ENCODE results near the gene ITSN2.
A peak's percentile ranks its signal among the peaks of the same experiment; 100 is the strongest.

ITSN2 gene

GRCh38 chr2:24353973-24354372 lies 6.4 kb downstream of the ITSN2 start:
- DNase-seq (ENCODE audit: insufficient read length, low spot score): no peak
- TF ChIP-seq POLR2AphosphoS5 (IDR thresholded peaks at IDR 0.05; ENCODE audit: low read depth, low read length): no peak
- no peak for TF ChIP-seq SPI1 (IDR thresholded peaks at IDR 0.05; ENCODE audit: low read depth, low read length)
- no peak for FAIRE-seq

DNA sequence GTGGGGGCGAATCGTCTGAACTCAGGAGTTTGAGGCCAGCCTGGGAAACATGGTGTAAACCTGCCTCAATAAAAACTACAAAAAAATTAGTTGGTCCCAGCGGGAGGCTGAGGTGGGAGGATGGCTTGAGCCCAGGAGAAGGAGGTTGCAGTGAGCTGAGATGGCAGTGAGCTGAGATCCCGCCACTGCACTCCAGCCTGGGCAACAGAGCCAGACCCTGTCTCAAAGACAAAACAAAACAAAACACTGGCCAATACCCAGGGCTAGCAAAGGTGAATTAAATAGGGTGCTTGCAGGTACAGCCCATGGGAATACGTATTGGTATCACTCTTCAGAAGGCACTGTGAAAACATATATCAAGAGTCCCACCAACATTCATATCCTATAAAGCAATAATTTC lies 7.0 kb downstream of the ITSN2 start:
- FAIRE-seq (no peak), DNase-seq (ENCODE audit: insufficient read length, low spot score) (no peak)
- TF ChIP-seq SPI1 (IDR thresholded peaks at IDR 0.05; ENCODE audit: low read depth, low read length) (no peak), PAX5 (IDR thresholded peaks at IDR 0.05; ENCODE audit: insufficient read depth, low read length, severe bottlenecking) (no peak), POLR2A (IDR thresholded peaks at IDR 0.05; ENCODE audit: low read depth, low read length) (no peak), POU2F2 (IDR thresholded peaks at IDR 0.05; ENCODE audit: low read depth, low read length) (no peak), TAF1 (IDR thresholded peaks at IDR 0.05; ENCODE audit: low read depth, low read length) (no peak), POLR2AphosphoS5 (IDR thresholded peaks at IDR 0.05; ENCODE audit: low read depth, low read length) (no peak)

DNA sequence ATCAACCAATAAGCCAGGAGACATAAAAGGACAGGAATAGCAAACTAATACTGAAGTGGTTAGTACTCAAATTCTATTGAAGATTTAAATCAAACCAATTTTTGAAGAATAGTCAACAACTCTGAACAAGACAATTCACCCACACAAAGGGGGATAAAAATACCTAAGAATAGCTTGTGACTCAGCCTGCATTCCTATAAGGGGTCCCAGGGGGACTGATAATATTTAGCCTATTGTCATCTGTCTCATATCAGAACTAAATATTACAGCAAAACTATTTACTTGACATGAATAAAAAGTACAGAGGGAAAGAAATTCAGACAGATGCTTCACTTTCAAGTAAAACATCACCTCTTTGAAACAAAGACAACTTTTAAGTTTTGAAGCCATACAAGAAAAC lies 7.7 kb downstream of the ITSN2 start:
- TF ChIP-seq SPI1 (IDR thresholded peaks at IDR 0.05; ENCODE audit: low read depth, low read length) (no peak), TAF1 (IDR thresholded peaks at IDR 0.05; ENCODE audit: low read depth, low read length) (no peak), PAX5 (IDR thresholded peaks at IDR 0.05; ENCODE audit: insufficient read depth, low read length, severe bottlenecking) (no peak), POU2F2 (IDR thresholded peaks at IDR 0.05; ENCODE audit: low read depth, low read length) (no peak), POLR2A (IDR thresholded peaks at IDR 0.05; ENCODE audit: low read depth, low read length) (no peak), POLR2AphosphoS5 (IDR thresholded peaks at IDR 0.05; ENCODE audit: low read depth, low read length) (no peak)
- FAIRE-seq (no peak), DNase-seq (ENCODE audit: insufficient read length, low spot score) (no peak)

DNA sequence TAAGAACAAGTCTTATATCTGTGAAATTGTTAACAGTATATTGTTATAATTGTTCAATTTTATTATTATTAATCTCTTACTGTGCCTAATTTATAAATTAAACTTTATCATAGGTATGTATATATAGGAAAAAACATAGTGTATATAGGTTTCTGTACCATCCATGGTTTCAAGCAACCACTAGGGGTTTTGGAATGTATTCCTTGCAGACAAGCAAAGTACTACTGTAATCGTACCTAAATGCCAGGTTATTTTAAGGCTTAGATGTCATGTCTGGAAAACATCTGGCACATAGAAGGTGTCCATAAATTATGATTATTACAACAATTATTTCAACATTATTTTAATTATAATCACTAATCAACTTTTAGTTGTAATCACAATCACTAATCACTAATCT lies 8.4 kb downstream of the ITSN2 start:
- FAIRE-seq (no peak), DNase-seq (ENCODE audit: insufficient read length, low spot score) (no peak)
- TF ChIP-seq POU2F2 (IDR thresholded peaks at IDR 0.05; ENCODE audit: low read depth, low read length): no peak
- TF ChIP-seq PAX5 (IDR thresholded peaks at IDR 0.05; ENCODE audit: insufficient read depth, low read length, severe bottlenecking): no peak
- TF ChIP-seq POLR2AphosphoS5 (IDR thresholded peaks at IDR 0.05; ENCODE audit: low read depth, low read length): no peak
- no peak for TF ChIP-seq TAF1 (IDR thresholded peaks at IDR 0.05; ENCODE audit: low read depth, low read length)
- TF ChIP-seq POLR2A (IDR thresholded peaks at IDR 0.05; ENCODE audit: low read depth, low read length): no peak
- TF ChIP-seq SPI1 (IDR thresholded peaks at IDR 0.05; ENCODE audit: low read depth, low read length): no peak

GRCh38 chr2:24351627-24351938 lies 8.8 kb downstream of the ITSN2 start:
- DNase-seq (ENCODE audit: insufficient read length, low spot score) (no peak), FAIRE-seq (peak; percentile 16)
- TF ChIP-seq TAF1 (IDR thresholded peaks at IDR 0.05; ENCODE audit: low read depth, low read length): no peak

DNA sequence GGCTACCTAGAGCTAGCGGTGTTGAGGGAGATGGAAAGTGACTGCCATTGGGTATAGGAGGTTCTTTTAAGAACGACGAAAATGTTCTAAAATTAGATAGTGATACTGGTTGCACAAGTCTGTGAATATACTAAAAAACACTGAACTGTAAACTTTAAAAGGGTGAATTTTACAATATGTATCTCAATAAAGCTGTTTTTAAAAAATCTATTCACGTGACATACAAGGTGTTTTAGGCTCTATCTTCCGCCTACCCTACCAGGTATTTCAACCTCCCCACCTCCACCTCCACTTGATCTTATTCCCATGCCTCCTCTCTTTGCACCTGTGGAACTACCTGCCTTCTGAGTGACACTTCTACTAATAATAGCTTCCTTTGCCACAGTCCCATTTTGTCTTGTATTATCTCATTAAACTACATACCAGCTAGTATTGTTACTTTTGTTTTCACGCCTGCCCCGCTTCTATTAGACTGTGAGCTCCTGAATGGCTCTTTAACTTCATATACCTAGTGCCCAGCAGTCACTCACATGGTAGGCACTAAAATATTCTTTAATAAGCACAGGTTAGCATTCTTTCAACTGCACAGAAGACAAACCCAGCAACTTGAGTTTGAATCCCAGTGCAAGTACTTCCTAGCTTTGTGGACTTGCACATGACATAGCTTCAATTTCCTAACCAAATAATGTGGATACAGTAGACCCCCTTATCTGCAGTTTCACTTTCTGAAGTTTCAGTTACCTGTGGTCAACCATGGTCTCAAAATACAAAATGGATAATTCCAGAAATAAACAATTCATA lies 9.3 kb downstream of the ITSN2 start:
- TF ChIP-seq POLR2A (IDR thresholded peaks at IDR 0.05; ENCODE audit: low read depth, low read length) (no peak), POLR2AphosphoS5 (IDR thresholded peaks at IDR 0.05; ENCODE audit: low read depth, low read length) (no peak), TAF1 (IDR thresholded peaks at IDR 0.05; ENCODE audit: low read depth, low read length) (no peak), PAX5 (IDR thresholded peaks at IDR 0.05; ENCODE audit: insufficient read depth, low read length, severe bottlenecking) (no peak), POU2F2 (IDR thresholded peaks at IDR 0.05; ENCODE audit: low read depth, low read length) (no peak), SPI1 (IDR thresholded peaks at IDR 0.05; ENCODE audit: low read depth, low read length) (no peak)
- DNase-seq (ENCODE audit: insufficient read length, low spot score) (no peak), FAIRE-seq (no peak)

DNA sequence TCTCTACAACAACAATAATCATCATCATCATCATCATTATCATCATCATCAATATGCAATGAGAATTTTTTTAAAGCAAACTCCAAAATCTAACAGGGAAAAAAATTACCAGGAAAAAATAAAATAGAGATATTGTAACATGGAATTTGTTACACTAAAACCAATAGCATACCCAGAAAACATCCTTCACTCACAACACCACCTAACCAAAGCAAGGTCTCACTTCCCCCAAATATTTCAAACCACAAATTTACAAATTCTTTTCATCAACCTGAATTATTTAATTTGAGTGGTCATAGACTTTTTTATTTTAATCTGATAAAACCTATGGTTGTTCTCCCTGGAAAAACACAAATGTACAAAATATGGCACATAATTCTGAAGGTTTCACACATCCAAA lies 11.2 kb downstream of the ITSN2 start:
- TF ChIP-seq POU2F2 (IDR thresholded peaks at IDR 0.05; ENCODE audit: low read depth, low read length) (no peak), SPI1 (IDR thresholded peaks at IDR 0.05; ENCODE audit: low read depth, low read length) (peak; percentile 73)
- DNase-seq (ENCODE audit: insufficient read length, low spot score) (no peak), FAIRE-seq (no peak)

DNA sequence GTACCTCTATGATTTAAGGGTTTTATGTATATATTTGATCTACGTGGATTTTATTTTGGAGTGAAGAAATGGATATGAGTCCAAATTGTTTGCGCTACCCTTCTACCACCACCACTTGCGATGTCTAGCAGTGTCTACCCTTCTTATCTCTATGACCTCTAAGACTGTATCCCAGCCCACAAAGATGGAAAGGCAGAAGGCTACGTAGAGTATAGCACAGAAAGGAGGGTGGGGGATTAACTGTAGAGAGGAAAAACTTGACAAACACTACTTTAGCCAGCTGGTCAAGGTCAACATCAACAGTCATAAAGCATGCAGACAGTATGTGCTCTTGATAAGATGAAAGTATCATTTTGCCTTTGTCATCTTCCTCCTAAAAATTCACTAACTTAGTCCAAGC lies 14.4 kb downstream of the ITSN2 start:
- peak; percentile 66 for FAIRE-seq
- no peak for TF ChIP-seq SPI1 (IDR thresholded peaks at IDR 0.05; ENCODE audit: low read depth, low read length)
- TF ChIP-seq POLR2A (IDR thresholded peaks at IDR 0.05; ENCODE audit: low read depth, low read length): no peak
- no peak for TF ChIP-seq POLR2AphosphoS5 (IDR thresholded peaks at IDR 0.05; ENCODE audit: low read depth, low read length)
- TF ChIP-seq POU2F2 (IDR thresholded peaks at IDR 0.05; ENCODE audit: low read depth, low read length): no peak
- TF ChIP-seq PAX5 (IDR thresholded peaks at IDR 0.05; ENCODE audit: insufficient read depth, low read length, severe bottlenecking): no peak
- no peak for TF ChIP-seq TAF1 (IDR thresholded peaks at IDR 0.05; ENCODE audit: low read depth, low read length)
- DNase-seq (ENCODE audit: insufficient read length, low spot score): no peak

- TF ChIP-seq PAX5 (IDR thresholded peaks at IDR 0.05; ENCODE audit: insufficient read depth, low read length, severe bottlenecking) (peak; percentile 13), POU2F2 (IDR thresholded peaks at IDR 0.05; ENCODE audit: low read depth, low read length) (no peak), TAF1 (IDR thresholded peaks at IDR 0.05; ENCODE audit: low read depth, low read length) (no peak), POLR2A (IDR thresholded peaks at IDR 0.05; ENCODE audit: low read depth, low read length) (no peak), SPI1 (IDR thresholded peaks at IDR 0.05; ENCODE audit: low read depth, low read length) (no peak), POLR2AphosphoS5 (IDR thresholded peaks at IDR 0.05; ENCODE audit: low read depth, low read length) (no peak)
- DNase-seq (ENCODE audit: insufficient read length, low spot score) (no peak), FAIRE-seq (peak; percentile 66)
Observed at GRCh38 chr2:24343225-24343882, 17.0 kb downstream of the ITSN2 start.
